CD4-positive, CD25-positive, alpha-beta regulatory T cell (primary cell): ENCODE results near the gene PIP5K1C. TPM values are rescaled to one million over a fixed set of nuclear protein-coding genes. Genes with fewer than 3 reads are reported as not detected.
A peak's percentile ranks its signal among the peaks of the same experiment; 100 is the strongest.

Source experiments
- ATAC-seq, 2 donors: fragments of 150-1000 bp; cut with Tn5 transposase; one replicate each; pipeline ENCODE4 v1.10.0; 2021; ENCODE audit warnings: low read depth in 2 of 2, moderate number of reproducible peaks in 2 of 2, moderate library complexity in 1 of 2
- DNase-seq, 3 donors: peaks; one replicate each; pipeline versions ENCODE4 v3.0.0 to v3.0.0-alpha.2; 2012 to 2022; ENCODE audit warnings: mixed read lengths in 1 of 3
- H3K27ac ChIP-seq: one replicate; pipeline ENCODE4 v1.7.0; 2013; ENCODE audit warnings: mild to moderate bottlenecking, low read length; ENCODE audit not compliant: insufficient read depth, poor library complexity, severe bottlenecking
- H3K27me3 ChIP-seq: one replicate; pipeline ENCODE4 v1.7.0; 2013; ENCODE audit warnings: low read length; ENCODE audit not compliant: control insufficient read depth, insufficient read depth
- H3K36me3 ChIP-seq: one replicate; pipeline ENCODE4 v1.7.0; 2013; ENCODE audit warnings: mild to moderate bottlenecking, low read length, moderate library complexity; ENCODE audit not compliant: control insufficient read depth, insufficient read depth
- H3K4me1 ChIP-seq: 2 replicates; pipeline ENCODE4 v1.7.0; 2013; ENCODE audit warnings: mild to moderate bottlenecking, low read length; ENCODE audit not compliant: insufficient read depth, control insufficient read depth, poor library complexity, severe bottlenecking
- H3K4me3 ChIP-seq: one replicate; pipeline ENCODE4 v1.7.0; 2013; ENCODE audit warnings: low read depth, mild to moderate bottlenecking, low read length, moderate library complexity
- H3K9me3 ChIP-seq, 2 experiments: 1 replicate in 1 of 2; 2 replicates in 1 of 2; pipeline ENCODE4 v1.7.0; 2013; ENCODE audit warnings: low read length in 2 of 2, mild to moderate bottlenecking in 1 of 2, moderate library complexity in 1 of 2; ENCODE audit not compliant: control insufficient read depth in 2 of 2
- H3K27ac Mint-ChIP-seq, 3 donors: one replicate each; pipeline ENCODE4 v1.8.0; 2020 to 2022; ENCODE audit warnings: mild to moderate bottlenecking in 3 of 3, mixed read lengths in 3 of 3, moderate library complexity in 2 of 3
- H3K27me3 Mint-ChIP-seq: one replicate; pipeline ENCODE4 v1.8.0; 2022; ENCODE audit warnings: mild to moderate bottlenecking, mixed read lengths
- H3K36me3 Mint-ChIP-seq: one replicate; pipeline ENCODE4 v1.8.0; 2020; ENCODE audit warnings: mixed read lengths
- H3K4me1 Mint-ChIP-seq, 4 donors: one replicate each; pipeline ENCODE4 v1.8.0; 2020 to 2022; ENCODE audit warnings: mixed read lengths in 4 of 4, mild to moderate bottlenecking in 1 of 4
- H3K4me3 Mint-ChIP-seq, 4 donors: one replicate each; pipeline ENCODE4 v1.8.0; 2020 to 2022; ENCODE audit warnings: mild to moderate bottlenecking in 4 of 4, mixed read lengths in 4 of 4, moderate library complexity in 3 of 4
- H3K9me3 Mint-ChIP-seq, 7 donors: one replicate each; pipeline ENCODE4 v1.8.0; 2020 to 2022; ENCODE audit warnings: mixed read lengths in 7 of 7, mild to moderate bottlenecking in 3 of 7, moderate library complexity in 2 of 7
- polyA plus RNA-seq, 4 donors: library from polyadenylated mRNA; unstranded; fragments of 300-500 nt; fragmentation: Illumina TruSeq; gene quantifications; one replicate each; pipeline ENCODE4 v1.2.3, GENCODE V29; 2021
- total RNA-seq: library from RNA; stranded (reverse); gene quantifications from one replicate; pipeline ENCODE4 v1.2.3, GENCODE V29; 2022

Gene PIP5K1C
- total and polyA plus RNA-seq, 5 donors from 2014 or later = 3.8 to 28.1 (median 4.5) TPM

GRCh38 chr19:3618811-3619630, 81.2 kb downstream of the PIP5K1C start:
- H3K27me3 ChIP-seq = no peaks in the 10 kb centered on the region
- no peak overlapping the region for H3K27ac ChIP-seq
- Mint-ChIP-seq H3K27ac (peak overlapping the region in 1 of 3 donors; percentile 60), H3K9me3 (no peaks in the 10 kb centered on the region), H3K4me3 (no peak overlapping the region), H3K27me3 (no peaks in the 10 kb centered on the region), H3K36me3 (peaks cover 8% of the 10 kb centered on the region), H3K4me1 (peaks cover 0 to 7% (median 0%) of the 10 kb centered on the region in 4 donors)
- H3K9me3 ChIP-seq = no peaks in the 10 kb centered on the region
- no peak for ATAC-seq
- H3K4me3 ChIP-seq = no peak overlapping the region
- peaks cover 16% of the 10 kb centered on the region for H3K36me3 ChIP-seq
- DNase-seq = no peak
- no peaks in the 10 kb centered on the region for H3K4me1 ChIP-seq

GRCh38 chr19:3618144-3618810, 82.0 kb downstream of the PIP5K1C start:
- peak overlapping the region in 1 of 4 donors; percentile 23 for H3K4me3 Mint-ChIP-seq
- H3K4me1 Mint-ChIP-seq = peaks cover 0 to 5% (median 0%) of the 10 kb centered on the region in 4 donors
- Histone ChIP-seq H3K36me3 (peaks cover 17% of the 10 kb centered on the region), H3K4me3 (no peak overlapping the region), H3K27me3 (no peaks in the 10 kb centered on the region), H3K27ac (no peak overlapping the region), H3K9me3 (no peaks in the 10 kb centered on the region), H3K4me1 (no peaks in the 10 kb centered on the region)
- peak in 2 of 3 donors; percentile 32 to 36 for DNase-seq
- peak in 1 of 2 donors; percentile 44 for ATAC-seq
- H3K9me3 Mint-ChIP-seq = no peaks in the 10 kb centered on the region
- peaks cover 11% of the 10 kb centered on the region for H3K36me3 Mint-ChIP-seq
- no peaks in the 10 kb centered on the region for H3K27me3 Mint-ChIP-seq
- no peak overlapping the region for H3K27ac Mint-ChIP-seq

GRCh38 chr19:3617463-3617862, 82.8 kb downstream of the PIP5K1C start:
- H3K27me3 Mint-ChIP-seq = no peaks in the 10 kb centered on the region
- H3K4me3 ChIP-seq = no peak overlapping the region
- H3K27ac Mint-ChIP-seq = no peak overlapping the region
- no peaks in the 10 kb centered on the region for H3K4me1 ChIP-seq
- no peak overlapping the region for H3K27ac ChIP-seq
- ATAC-seq (no peak), DNase-seq (peak in 1 of 3 donors; percentile 30)
- no peaks in the 10 kb centered on the region for H3K9me3 ChIP-seq
- peaks cover 7% of the 10 kb centered on the region for H3K36me3 Mint-ChIP-seq
- peaks cover 0 to 2% (median 0%) of the 10 kb centered on the region in 4 donors for H3K4me1 Mint-ChIP-seq
- H3K36me3 ChIP-seq = peaks cover 12% of the 10 kb centered on the region
- H3K27me3 ChIP-seq = no peaks in the 10 kb centered on the region
- H3K4me3 Mint-ChIP-seq = no peak overlapping the region
- no peaks in the 10 kb centered on the region for H3K9me3 Mint-ChIP-seq

- Histone ChIP-seq H3K4me3 (no peak overlapping the region), H3K27ac (no peak overlapping the region), H3K9me3 (no peaks in the 10 kb centered on the region), H3K27me3 (no peaks in the 10 kb centered on the region), H3K36me3 (peaks cover 22% of the 10 kb centered on the region), H3K4me1 (no peaks in the 10 kb centered on the region)
- Mint-ChIP-seq H3K9me3 (no peaks in the 10 kb centered on the region), H3K27ac (no peak overlapping the region), H3K36me3 (peaks cover 8% of the 10 kb centered on the region), H3K4me3 (no peak overlapping the region), H3K4me1 (no peaks in the 10 kb centered on the region), H3K27me3 (no peaks in the 10 kb centered on the region)
- DNase-seq = no peak
- ATAC-seq = no peak
These were observed 84.6 kb downstream of the PIP5K1C start for GRCh38 chr19:3615524-3616135.

GRCh38 chr19:3614858-3615505, 85.3 kb downstream of the PIP5K1C start:
- H3K9me3 Mint-ChIP-seq = no peaks in the 10 kb centered on the region
- no peak overlapping the region for H3K27ac Mint-ChIP-seq
- ATAC-seq = no peak
- H3K4me3 ChIP-seq = no peak overlapping the region
- H3K4me1 ChIP-seq = no peaks in the 10 kb centered on the region
- H3K36me3 ChIP-seq = peaks cover 15% of the 10 kb centered on the region
- no peak overlapping the region for H3K4me3 Mint-ChIP-seq
- H3K4me1 Mint-ChIP-seq = no peaks in the 10 kb centered on the region
- H3K27ac ChIP-seq = no peak overlapping the region
- no peak for DNase-seq
- no peaks in the 10 kb centered on the region for H3K9me3 ChIP-seq
- peaks cover 11% of the 10 kb centered on the region for H3K36me3 Mint-ChIP-seq
- no peaks in the 10 kb centered on the region for H3K27me3 Mint-ChIP-seq
- no peaks in the 10 kb centered on the region for H3K27me3 ChIP-seq

GRCh38 chr19:3613818-3614661, 86.2 kb downstream of the PIP5K1C start:
- Histone ChIP-seq H3K9me3 (no peaks in the 10 kb centered on the region), H3K4me1 (no peaks in the 10 kb centered on the region), H3K27me3 (no peaks in the 10 kb centered on the region), H3K4me3 (no peak overlapping the region), H3K36me3 (peaks cover 13% of the 10 kb centered on the region), H3K27ac (no peak overlapping the region)
- no peaks in the 10 kb centered on the region for H3K9me3 Mint-ChIP-seq
- no peak overlapping the region for H3K27ac Mint-ChIP-seq
- no peaks in the 10 kb centered on the region for H3K4me1 Mint-ChIP-seq
- H3K27me3 Mint-ChIP-seq = no peaks in the 10 kb centered on the region
- peaks cover 11% of the 10 kb centered on the region for H3K36me3 Mint-ChIP-seq
- ATAC-seq = no peak
- DNase-seq = no peak
- H3K4me3 Mint-ChIP-seq = no peak overlapping the region
